LNCAP (cell line): ENCODE data around the gene MICAL3.

Source experiments
- TF ChIP-seq, protein P1 (sequence below): fragments of 450-650 bp; IDR thresholded peaks from 2 replicates; pipeline ENCODE4 v1.5.1; 2017; ENCODE audit warnings: mild to moderate bottlenecking

Gene MICAL3

DNA sequence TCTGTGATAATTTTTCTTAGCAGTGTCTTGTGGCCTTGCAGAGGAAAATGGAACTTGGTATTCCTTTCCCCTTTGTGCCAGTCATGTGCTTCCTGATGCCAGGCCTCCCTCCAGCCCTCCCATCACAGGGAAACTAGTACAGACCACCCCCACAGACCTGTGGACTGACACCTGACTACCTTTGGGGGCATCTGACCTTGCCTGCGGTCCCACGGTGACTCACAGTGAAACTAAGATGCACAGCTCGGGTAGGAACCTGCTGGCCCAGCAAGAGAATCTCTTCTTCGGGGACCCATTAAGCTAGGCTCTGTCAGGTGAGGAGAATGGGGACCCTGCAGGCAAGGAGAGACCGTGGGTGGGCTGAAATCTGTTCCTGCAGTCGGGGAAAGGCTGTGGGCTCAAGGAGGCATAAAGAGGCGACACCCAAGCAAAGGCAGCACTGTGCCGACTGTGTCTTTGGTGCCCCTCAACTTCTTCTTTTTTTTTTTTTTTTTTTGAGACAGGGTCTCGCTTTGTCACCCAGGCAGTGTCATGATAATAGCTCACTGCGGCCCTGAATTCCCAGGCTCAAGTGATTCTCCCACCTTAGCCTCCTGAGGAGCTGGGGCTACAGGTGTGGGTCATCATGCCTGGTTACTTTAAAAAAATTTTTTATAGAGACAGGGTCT, 32.6 kb upstream of the MICAL3 start:
- TF ChIP-seq, protein P1, sequence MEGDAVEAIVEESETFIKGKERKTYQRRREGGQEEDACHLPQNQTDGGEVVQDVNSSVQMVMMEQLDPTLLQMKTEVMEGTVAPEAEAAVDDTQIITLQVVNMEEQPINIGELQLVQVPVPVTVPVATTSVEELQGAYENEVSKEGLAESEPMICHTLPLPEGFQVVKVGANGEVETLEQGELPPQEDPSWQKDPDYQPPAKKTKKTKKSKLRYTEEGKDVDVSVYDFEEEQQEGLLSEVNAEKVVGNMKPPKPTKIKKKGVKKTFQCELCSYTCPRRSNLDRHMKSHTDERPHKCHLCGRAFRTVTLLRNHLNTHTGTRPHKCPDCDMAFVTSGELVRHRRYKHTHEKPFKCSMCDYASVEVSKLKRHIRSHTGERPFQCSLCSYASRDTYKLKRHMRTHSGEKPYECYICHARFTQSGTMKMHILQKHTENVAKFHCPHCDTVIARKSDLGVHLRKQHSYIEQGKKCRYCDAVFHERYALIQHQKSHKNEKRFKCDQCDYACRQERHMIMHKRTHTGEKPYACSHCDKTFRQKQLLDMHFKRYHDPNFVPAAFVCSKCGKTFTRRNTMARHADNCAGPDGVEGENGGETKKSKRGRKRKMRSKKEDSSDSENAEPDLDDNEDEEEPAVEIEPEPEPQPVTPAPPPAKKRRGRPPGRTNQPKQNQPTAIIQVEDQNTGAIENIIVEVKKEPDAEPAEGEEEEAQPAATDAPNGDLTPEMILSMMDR: no peak

DNA sequence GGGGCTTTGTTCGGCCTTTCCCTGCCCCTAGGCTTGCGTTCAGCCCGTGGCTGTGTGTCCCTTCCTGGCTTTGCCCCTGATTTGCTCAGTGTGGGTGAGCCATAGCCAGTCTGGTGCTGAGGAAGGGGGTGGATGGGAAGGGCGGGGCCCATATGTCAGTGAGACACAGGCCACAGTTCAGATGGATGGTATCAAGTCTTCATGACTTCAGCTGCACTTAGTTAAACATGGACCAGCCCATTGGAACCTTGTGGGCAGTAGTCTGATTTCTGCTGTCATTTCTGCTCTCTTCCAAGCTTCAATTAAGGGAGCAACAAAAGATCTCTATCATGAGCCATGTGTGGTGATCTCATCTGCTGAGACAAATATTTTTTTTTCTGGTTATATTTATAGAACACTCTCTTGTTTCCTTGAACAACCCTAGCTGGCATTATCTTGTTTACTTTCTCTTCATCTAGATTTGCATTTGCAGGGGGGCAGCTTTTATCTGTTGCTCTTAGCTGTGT, 31.9 kb upstream of the MICAL3 start:
- TF ChIP-seq, protein P1: no peak

DNA sequence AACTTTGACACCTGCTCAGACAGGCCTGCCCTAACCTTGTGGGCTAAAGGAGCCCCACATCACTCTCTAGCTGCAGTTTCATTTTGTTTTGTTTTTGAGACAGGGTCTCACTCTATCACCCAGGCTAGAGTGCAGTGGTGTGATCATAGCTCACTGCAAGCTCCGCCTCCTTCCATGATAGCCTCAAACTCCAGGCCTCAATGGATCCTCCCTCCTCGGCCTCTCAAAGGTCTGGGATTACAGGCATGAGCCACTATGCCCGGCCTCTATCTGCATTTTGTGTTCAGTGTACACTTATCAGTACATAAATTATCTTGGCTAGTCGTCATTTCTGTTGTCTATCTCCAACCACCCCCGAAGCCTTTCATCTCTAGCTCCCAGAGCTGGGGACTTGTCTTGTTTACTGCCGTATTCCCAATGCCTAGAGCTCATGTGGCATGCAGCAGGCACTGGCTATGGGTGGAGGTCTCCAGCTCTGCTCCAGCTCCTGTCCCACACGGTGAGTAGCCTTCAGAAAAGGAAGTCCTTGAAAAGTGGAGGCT, 31.3 kb upstream of the MICAL3 start:
- TF ChIP-seq, protein P1: no peak

DNA sequence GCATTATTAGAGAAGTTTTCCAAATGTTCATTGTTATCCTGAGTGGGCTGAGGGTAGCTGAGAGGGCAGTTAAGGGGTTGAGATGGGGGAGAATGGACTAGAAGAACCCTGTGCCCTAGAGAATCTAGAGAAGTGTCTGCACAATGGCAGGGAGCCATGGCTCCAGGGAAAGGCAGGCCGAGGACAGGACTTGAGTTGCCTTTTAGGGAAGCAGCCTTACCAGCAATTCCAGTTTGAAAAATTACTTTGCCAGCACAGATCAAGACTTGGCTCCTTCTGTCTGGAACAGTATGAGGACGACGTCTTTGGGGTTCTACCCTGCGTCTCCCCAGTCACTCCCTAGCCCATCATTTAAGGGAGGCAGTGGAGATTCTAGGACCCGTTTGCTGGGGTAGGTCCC, 25.7 kb upstream of the MICAL3 start:
- TF ChIP-seq, protein P1: no peak

DNA sequence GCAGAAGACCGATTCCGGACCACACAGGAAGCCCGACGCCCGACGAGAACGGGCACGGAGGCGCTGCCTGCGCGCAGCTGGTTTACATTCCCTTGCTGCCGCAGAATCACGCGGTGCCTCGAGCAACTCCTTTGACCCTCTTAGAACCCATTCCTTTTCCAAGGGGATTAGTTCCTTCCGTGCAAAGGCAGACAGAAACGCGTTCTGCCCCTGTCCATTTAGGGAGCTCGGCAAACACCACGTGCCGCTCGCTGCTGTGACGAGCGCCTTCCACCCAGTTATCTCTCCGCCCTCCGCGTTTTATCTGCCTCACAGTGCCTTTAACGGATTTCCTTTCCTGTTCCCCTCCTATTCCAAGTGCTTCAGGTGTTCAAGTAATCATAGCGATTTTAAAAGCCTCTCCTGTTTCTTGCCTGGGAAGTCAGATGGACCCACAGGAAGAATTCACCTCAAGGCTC, 24.1 kb upstream of the MICAL3 start:
- TF ChIP-seq, protein P1: no peak

DNA sequence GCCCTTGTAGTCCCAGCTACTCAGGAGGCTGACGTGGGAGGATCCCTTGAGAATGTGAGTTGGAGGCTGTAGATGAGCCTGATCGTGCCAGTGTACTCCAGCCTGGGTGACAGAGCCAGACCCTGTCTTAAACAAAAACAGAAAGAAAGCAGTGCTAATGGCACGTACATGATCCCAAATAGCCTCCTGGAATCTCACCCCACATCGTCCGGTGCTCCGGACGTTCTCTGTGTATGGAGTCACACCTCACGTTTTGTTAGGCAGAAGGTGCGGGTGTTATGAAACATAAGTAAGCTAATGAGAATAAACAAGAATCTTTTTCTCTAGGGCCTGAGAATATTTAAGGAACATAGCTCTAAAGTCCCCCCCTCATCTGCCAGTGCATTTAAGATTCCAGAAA, 23.7 kb upstream of the MICAL3 start:
- TF ChIP-seq, protein P1: no peak

DNA sequence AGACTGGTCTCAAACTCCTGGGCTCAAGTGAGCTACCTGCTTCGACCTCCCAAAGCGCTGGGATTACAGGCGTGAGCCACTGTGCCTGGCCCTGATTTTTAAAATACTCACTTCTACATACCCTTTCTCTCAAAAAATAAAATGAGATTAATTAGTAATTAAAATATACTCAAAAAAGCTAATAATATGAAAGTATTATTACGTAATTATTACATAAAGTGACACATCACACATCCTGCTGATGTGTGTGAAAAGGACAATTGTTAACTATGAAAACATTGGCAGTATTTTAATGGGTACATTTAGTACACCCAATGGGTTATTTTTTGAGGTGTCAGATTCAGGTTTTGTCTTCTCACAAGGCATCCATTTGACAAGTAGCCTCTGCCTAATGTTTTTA, 21.4 kb upstream of the MICAL3 start:
- TF ChIP-seq, protein P1: no peak
